T-helper 1 cell (primary cell): ENCODE results near the gene EPSTI1.

Experiments
- DNase-seq, 5 donors: peaks; one replicate each; pipeline ENCODE4 v3.0.0-alpha.2; 2012 to 2020

EPSTI1 gene

DNA sequence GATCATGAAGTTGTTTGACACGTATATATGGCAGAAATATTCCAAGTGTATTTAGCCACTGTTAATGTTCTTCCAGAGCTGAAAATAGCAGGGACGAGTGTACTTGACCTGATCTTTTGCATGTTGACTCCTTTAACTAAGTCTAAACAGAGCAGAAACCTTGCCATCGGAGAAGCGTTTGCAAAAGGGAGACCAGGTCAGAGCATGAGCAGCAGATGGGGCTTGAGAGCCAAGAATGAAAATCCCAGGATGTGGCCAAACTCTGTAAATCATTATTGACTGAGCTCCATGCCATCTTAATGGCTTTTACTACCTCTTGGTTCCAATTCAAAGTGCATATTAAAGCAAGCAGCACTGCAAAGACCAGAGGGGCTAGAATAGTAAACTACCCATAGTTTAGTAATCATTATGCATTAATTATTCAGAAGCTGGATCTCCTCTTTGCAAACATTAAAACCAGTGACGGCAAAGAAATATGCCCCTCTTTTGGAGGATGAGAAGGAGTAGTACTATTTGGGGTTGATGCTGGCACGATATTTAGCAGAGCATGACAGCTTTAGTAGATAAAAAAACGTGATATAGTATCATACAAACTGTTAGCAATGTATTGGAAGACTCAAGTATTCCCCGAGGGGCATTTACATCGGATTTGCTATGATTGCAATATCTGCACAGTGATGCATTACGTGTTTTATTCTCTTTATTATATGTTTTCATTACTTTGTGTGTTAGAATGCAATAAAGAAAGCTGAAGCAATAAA lies 154.9 kb downstream of the EPSTI1 start:
- DNase-seq, result no peak
